Bladder microvascular endothelial cell (primary cell): ENCODE data around the gene KLRD1. TPM values are rescaled to one million over a fixed set of nuclear protein-coding genes. Genes with fewer than 3 reads are reported as not detected.

Source experiments
- total RNA-seq: library from RNA; depleted of rRNA; stranded (reverse); fragments of >200 nt; gene quantifications from 2 replicates; pipeline ENCODE4 v1.2.3, GENCODE V29; 2014

KLRD1 gene, protein sequence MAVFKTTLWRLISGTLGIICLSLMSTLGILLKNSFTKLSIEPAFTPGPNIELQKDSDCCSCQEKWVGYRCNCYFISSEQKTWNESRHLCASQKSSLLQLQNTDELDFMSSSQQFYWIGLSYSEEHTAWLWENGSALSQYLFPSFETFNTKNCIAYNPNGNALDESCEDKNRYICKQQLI
- 0.16 and 0.69 TPM in 2 replicates for total RNA-seq

DNA sequence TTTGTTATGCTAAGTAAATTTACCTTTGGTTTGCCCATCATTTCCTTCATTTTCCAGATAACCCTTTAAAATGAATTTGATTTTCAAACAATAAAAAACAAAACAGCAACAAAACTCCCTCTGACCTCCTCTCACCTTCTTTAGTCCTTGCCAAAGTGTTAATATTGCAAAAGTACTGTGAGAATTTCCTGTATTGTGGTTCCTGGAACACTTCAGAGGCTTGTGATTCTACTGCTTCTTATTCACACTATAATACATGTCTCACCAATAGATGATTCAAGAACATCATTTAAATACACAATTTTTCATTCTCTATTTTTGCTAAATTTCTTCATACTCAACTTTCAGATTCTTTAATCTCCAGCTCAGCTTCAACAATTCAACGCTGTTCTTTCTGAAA lies at the start of gene KLRD1:
KLRD1 (plus strand) TSS at position 241 of the 400 bp plus-strand sequence. CDS start 208 bp downstream, outside the sequence.

Other genes starting within 250 kb of the KLRD1 start
- gene CLEC1A, start 208.9 kb upstream of the KLRD1 start, total RNA-seq = 22.3 and 28.0 TPM in 2 replicates
- gene CLEC7A, start 177.7 kb upstream of the KLRD1 start, total RNA-seq = 0.16 and 0.25 TPM in 2 replicates
- gene OLR1, start 135.7 kb upstream of the KLRD1 start, total RNA-seq = under 0.01 TPM in 1 of 2 replicates, not detected in the other
- gene TMEM52B, start 128.8 kb upstream of the KLRD1 start, total RNA-seq = not detected in 2 replicates
- gene GABARAPL1, start 95.0 kb upstream of the KLRD1 start, total RNA-seq = 34.0 and 141 TPM in 2 replicates
- gene KLRK1, start 82.2 kb downstream of the KLRD1 start, total RNA-seq = not detected in 2 replicates
- not detected in 2 replicates for gene KLRC4, start 101.9 kb downstream of the KLRD1 start, total RNA-seq
- not detected in 2 replicates for gene KLRC3, start 112.7 kb downstream of the KLRD1 start, total RNA-seq
- gene KLRC2, start 128.1 kb downstream of the KLRD1 start, total RNA-seq = not detected in 2 replicates
- not detected in 2 replicates for gene KLRC1, start 145.5 kb downstream of the KLRD1 start, total RNA-seq
- 0.32 and 0.69 TPM in 2 replicates for gene EIF2S3B, start 198.0 kb downstream of the KLRD1 start, total RNA-seq